HFF-Myc (cell line): ENCODE results near the gene IL6.

ENCODE experiments used
- DNase-seq: peaks from one replicate; pipeline ENCODE4 v3.0.0-alpha.2; 2011; ENCODE audit warnings: low read depth; ENCODE audit errors: extremely low read depth
- H3K4me3 ChIP-seq: replicated peaks from 2 replicates; pipeline ENCODE4 v1.5.1; 2011; ENCODE audit warnings: low read depth, mild to moderate bottlenecking, control low read depth, low read length
- TF ChIP-seq, protein P1 (sequence below): IDR thresholded peaks from 2 replicates; pipeline ENCODE4 v1.5.1; 2012; ENCODE audit warnings: mild to moderate bottlenecking, low read depth, low read length, control low read depth; ENCODE audit errors: missing control alignments

Gene IL6

DNA sequence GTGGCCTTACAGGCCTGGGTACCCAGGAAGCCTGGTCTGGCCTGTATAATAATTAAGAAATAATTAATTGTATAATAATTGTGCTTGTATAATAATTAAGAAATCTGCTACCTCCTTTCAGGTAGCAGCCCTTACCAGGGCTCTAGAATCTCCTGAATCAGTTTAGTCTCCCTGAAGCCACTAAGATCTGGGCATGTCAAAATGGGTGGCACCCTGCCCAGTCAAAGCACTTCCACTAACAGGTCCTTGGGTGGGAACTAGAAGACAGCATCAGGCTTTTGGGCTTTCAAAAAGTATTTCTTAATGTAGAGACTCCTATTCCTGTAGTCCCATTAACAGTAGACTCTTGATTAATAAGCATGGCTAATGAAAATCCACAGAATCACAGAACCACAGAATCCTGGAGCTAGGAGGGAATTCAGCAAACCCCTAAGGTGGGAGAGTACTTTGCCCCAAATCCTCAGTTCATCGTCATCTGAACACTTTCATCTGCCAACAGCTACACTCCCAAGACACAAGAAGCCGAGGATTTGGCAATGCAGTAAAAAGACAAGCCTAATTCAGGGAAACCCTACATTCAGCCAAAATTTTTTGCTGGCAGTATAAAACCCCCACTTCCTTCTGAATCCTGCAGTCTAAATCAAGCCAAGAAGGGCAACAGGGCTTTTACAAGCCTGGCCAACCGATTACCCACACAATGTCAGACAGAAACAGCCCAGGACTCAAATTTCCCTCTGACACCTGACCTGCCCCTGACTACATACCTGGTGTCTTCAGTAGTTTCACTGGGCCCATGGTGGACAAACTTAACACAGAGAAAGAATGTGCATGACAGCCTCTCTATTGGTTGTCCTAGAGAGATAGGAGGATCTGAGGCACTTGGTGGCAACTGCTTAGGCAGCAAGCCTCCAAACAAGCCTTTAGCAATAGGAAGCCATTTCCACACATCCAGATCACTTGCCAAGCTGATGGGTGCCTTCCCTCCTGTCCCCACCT is 5.9 kb upstream of the IL6 start:
- DNase-seq = no peak
- H3K4me3 ChIP-seq = no peak overlapping the region
- TF ChIP-seq, protein P1, sequence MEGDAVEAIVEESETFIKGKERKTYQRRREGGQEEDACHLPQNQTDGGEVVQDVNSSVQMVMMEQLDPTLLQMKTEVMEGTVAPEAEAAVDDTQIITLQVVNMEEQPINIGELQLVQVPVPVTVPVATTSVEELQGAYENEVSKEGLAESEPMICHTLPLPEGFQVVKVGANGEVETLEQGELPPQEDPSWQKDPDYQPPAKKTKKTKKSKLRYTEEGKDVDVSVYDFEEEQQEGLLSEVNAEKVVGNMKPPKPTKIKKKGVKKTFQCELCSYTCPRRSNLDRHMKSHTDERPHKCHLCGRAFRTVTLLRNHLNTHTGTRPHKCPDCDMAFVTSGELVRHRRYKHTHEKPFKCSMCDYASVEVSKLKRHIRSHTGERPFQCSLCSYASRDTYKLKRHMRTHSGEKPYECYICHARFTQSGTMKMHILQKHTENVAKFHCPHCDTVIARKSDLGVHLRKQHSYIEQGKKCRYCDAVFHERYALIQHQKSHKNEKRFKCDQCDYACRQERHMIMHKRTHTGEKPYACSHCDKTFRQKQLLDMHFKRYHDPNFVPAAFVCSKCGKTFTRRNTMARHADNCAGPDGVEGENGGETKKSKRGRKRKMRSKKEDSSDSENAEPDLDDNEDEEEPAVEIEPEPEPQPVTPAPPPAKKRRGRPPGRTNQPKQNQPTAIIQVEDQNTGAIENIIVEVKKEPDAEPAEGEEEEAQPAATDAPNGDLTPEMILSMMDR = no peak

DNA sequence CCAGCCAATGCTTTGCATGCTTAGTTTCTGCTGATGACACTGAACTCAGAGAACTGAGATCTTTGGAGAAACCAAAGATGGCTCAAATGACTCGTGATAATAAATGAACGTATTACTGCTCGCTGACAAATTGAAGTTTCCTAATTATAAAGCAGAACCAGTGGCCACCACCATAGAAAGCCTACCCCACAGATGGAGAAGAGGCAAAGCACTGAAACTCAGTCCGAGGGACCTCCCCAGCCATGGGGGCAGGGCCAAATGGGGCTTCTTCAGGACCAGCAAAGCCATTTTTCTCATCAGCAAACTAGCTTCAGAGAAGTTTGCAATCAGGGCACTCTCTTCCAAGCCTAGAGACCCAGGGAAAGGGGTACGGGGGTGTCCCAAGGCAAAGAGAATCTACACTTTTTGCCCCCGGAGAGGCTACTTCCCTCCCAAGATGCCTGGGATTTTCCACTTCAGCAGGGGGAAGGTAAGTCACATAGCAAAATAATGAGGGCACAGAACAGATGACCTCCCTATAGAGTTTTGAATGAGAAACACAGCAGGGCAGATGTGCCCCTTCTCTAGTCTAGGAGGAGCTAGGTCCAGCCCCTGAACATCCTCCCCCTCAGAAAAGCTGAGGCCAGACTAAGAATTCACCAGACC is 4.3 kb upstream of the IL6 start:
- TF ChIP-seq, protein P1 = no peak
- DNase-seq = no peak
- H3K4me3 ChIP-seq = no peak overlapping the region

DNA sequence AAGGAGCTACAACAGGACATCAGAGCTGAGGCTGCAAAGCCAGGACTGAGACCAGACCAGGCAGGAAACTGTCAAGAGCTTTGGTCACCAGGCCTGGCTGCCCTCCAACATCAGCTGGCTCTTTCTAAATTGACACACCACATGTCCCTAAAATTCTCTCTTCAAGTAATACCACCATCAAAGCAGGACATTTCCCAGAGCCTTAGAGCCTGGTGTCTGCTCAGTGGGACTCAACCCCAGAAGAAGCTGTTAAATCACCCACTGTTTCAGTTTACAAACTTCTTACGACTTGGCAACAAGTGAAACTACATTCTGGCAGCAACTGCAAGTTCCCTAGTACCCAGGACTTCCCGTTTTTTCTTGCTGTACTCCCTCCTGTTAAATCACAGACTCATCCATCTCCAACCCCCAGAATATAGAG is 3.8 kb upstream of the IL6 start:
- no peak for DNase-seq
- TF ChIP-seq, protein P1 = no peak
- no peak overlapping the region for H3K4me3 ChIP-seq

GRCh38 chr7:22723637-22724036 is 3.4 kb upstream of the IL6 start:
- no peak overlapping the region for H3K4me3 ChIP-seq
- no peak for DNase-seq
- TF ChIP-seq, protein P1 = no peak

GRCh38 chr7:22724861-22725260 is 2.1 kb upstream of the IL6 start:
- TF ChIP-seq, protein P1 = no peak

GRCh38 chr7:22725585-22725984 is 1.4 kb upstream of the IL6 start:
- TF ChIP-seq, protein P1 = no peak
- DNase-seq = no peak
- H3K4me3 ChIP-seq = no peak overlapping the region

More at GRCh38 chr7:22724861-22725260, 2.1 kb upstream of the IL6 start:
- no peak overlapping the region for H3K4me3 ChIP-seq
- no peak for DNase-seq
